NCI-H2227 (cell line): ENCODE measurements around the gene RARG.

ENCODE experiments used
- DNase-seq: peaks from one replicate; lab custom pipeline; 2025; ENCODE audit not compliant: unreplicated experiment; lab: John Stamatoyannopoulos, UW

RARG gene

GRCh38 chr12:53245286-53245685 lies 13.3 kb upstream of the RARG start:
- DNase-seq: no peak

DNA sequence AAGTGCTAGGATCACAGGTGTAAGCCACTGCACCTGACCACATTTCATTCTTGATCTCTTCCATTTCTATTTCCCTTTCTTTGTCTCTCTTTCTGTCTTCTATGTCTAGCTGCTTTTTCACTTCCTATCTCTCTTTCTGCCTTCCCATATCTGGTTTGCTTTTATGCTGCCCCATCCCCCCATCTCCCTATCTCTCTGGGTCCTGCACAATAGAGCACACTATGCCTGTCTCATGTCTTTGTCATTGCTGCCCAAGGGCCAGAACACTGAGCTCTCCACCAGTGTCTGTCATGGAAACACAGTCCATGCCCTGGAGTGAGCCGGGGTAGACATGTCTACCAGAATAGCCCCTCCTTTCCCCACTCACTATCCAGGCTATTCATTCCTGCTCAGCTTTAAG lies 12.3 kb upstream of the RARG start:
- DNase-seq: no peak

DNA sequence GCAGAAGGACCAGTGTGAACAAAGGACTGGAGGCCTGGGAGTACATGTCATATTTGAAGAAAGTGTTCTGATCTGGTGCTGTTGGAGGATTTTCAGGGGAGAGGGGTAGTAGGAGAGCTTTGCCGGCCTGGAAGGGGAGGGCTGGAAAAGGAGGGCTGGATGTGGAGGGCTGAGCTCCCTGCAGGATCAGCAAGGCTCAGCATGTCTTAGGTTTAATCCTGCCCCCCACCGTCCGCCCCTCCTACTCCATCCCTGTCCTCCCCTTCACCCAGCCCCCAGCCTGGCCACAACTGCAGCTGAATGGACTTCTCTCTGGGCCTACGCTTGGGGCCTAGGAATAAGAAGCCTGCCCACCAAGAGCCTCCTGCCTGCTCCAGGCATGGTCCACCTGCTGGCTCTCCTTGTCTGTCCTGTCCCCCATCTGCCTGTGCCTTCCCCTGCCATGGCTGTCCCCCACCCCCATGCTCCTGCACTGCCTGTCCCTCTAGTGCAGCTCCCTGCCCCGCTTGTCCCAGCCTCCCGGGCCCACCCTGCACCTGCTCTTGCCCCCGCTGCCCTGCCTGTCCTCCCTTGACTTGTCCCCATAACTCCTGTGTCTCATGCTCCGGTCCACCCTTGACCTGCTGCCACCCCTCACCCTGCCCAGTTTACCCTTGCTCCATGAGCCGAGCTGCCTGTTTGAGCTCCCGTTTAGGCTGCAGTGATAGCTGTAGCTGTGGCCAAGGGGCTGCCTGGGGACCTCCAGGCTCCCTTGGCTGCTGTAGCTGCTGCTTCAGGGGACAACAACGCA lies 9.8 kb upstream of the RARG start:
- no peak for DNase-seq

DNA sequence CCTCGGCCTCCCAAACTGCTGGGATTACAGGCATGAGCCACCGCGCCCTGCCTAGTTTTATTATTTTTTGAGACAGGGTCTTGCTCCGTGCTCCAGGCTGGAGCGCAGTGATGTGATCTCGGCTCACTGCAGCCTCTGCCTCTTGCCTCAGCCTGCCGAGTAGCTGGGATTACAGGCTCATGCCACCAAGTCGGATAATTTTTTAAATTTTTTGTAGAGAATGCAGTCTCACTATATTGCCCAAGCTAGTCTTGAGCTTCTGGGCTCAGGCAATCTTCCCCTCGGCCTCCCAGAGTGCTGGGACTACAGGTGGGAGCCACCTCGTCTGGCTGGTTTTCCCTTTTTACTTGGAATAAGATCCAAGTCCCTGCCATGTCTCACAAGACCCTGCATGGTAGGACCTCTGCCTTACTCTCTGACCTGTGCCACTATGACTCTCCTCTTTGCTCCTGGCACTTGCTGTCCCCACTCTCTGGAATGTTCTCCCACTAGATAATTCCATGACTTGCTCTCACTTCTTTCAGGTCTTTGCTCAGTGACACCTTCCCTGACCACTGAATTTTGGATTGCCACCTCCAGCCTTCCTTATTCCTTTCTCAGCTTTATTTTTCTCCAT lies 7.7 kb upstream of the RARG start:
- no peak for DNase-seq

DNA sequence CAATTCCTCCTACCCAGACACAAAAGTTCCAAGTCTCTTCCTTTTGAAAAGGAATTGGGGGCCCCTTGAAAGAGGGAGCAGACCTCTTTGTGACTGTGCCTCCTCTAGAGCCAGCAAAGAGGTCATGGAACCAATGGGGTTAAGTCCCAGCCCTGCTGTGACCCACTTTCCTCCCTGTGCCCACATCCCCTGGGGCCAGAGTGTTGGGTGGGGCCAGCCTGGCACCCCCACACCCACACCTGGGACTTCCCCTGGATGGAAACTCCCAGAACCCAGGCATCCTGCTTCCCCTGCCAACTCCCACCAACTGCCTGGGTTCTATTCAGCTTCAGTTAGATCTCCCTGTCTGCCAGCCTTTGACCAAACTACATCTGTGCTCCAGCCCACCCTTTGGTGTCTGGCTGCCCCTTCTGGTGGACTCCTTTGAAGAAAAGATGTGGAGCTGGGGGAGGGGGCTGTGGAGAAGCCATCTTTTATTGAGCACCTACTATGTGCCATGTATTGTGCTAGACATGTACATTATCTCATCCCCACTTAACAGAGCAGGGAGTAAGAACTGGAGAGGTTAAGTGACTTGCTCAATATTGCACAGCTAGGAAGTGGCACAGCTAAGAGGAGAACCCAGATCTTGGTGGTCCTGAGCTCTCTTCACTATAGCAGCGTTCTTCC lies 4.6 kb upstream of the RARG start:
- DNase-seq: no peak

DNA sequence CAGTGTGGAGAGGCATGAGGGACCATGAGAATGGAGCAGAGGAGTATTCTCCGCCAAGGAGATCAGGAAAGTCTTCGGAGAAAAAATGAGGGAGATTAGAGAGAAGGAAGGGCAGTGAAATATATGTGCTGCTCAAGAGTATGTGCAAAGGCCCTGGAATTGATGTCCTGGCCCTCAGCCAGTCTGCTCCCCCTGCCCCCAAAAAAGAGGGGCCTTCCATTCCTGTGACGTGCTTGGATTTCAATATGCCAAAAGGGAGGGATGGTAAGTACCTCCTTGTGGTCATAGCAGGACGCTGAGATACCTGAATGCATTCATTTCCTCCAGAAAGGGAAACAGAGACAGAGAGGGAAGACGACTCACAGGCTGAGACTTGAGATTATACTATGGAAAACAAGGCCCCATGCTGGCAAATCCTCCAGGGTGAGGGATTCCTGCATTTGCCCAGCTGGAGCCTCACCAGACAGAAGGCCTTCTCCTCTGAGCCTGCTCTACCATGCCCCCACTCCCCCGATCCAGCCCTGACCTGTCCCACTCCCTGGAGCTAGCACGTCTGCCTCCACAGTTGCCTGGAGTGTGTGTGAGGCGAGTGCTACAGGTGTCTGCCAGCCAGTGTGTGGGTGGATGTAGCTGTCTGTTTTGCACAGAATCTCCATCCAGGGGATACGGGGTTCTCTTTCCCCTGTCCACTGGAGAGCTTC lies 3.9 kb upstream of the RARG start:
- DNase-seq: no peak

GRCh38 chr12:53235164-53235563 lies 3.2 kb upstream of the RARG start:
- no peak for DNase-seq

- peak; percentile 65 for DNase-seq
Observed at GRCh38 chr12:53234271-53234914, 2.4 kb upstream of the RARG start.

- DNase-seq: no peak
Observed at GRCh38 chr12:53233671-53234121, 1.7 kb upstream of the RARG start.

- DNase-seq: peak; percentile 36
Observed at GRCh38 chr12:53232646-53233461, 845 bp upstream of the RARG start.

GRCh38 chr12:53231671-53231920 lies 413 bp downstream of the RARG start:
- DNase-seq: no peak

- no peak for DNase-seq
Observed at GRCh38 chr12:53230108-53230845, 1.7 kb downstream of the RARG start.

DNA sequence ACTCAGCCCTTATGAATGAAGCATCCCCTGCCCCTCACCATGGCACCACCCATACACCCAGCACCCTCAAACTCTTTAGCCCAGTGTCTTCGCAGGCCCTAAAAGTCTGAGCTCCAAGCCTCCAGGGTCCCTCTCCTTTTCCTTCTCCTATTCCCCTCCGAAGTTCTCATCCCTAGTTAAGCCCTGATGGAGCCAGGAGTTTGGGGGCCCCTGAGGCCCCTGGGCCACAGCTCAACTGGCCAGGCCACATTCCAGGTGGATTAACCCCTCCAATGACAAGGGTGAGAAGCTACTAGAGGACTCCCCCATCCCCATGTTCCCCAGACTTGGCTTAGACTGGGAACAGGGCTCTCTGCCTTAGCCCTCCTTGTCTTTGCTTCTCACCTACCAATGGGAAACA lies 2.6 kb downstream of the RARG start:
- no peak for DNase-seq

- DNase-seq: no peak
Observed at GRCh38 chr12:53227836-53228235, 4.2 kb downstream of the RARG start.

DNA sequence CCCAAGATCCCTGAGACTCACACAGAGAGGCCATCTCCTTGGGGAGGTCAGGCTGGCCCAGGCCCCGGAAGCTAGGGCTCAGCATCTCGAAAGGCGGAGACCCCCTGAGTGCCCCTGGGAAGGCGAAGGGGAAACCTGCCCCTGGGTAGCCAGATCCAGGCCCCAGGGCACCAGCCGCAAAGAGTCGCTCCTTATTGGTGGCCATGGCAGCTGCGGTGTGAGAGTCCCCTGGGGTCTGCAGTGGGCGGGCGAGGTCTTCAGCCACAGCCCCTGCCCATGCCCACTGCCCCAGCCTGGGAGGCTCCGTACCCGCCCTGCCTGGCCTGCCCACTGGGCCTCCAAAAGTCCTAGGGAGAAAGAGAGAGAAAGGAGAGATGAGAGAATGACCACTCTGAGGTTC lies 4.7 kb downstream of the RARG start:
- DNase-seq: no peak

GRCh38 chr12:53226815-53227214 lies 5.2 kb downstream of the RARG start:
- DNase-seq: no peak

DNA sequence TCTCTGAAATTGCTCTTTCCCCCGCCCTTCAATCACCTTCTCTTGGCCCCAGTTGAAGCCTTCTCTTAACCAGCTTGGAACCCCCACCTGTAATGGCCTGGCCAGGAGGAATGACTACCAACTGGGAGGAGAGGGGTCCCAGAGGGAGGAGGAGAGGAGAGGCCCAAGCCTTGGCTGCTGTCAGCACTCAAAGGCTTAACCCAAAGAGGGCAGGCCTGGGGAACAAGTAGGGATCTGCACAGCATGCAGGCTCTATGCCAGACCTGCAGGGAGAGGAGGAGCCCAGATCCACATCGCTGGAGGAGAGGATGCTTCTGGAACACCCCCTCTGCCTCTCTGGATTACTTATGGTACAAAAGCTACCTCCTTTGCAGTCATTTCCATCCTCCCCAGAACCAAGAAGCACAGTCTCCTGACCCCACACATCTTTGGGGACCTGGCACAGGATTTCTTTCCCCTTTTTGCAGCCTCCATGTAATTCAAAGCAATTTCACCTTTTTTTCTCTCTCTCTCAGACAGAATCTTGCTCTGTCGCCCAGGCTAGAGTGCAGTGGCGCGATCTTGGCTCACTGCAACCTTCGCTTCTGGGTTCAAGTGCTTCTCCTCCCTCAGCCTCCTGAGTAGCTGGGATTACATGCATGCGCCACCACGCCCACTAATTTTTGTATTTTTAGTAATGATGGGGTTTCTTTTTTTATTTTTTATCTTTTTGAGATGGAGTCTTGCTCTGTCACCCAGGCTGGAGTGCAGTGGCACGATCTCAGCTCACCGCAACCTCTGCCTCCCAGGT lies 6.2 kb downstream of the RARG start:
- peak; percentile 24 for DNase-seq

GRCh38 chr12:53224897-53225634 lies 6.9 kb downstream of the RARG start:
- DNase-seq: no peak
